ENCODE measurements around the gene NSG2. TPM values are rescaled to one million over a fixed set of nuclear protein-coding genes. Genes with fewer than 3 reads are reported as not detected.

The NSG2 gene
- total and polyA plus RNA-seq, 2 experiments from 2014 or later = 0.33 TPM; not detected in 1

- 96% methylated on average over 2 of the region's 2 CpGs for WGBS (ENCODE audit: low lambda C conversion rate, missing lambda C conversion rate)
- Histone ChIP-seq H3K4me2 (no peak overlapping the region), H3K4me1 (ENCODE audit: insufficient read depth) (no peaks in the 10 kb centered on the region), H3K27me3 (peaks cover 5% of the 10 kb centered on the region), H3K79me2 (no peaks in the 10 kb centered on the region), H4K20me1 (ENCODE audit: insufficient read depth, poor library complexity, severe bottlenecking) (no peaks in the 10 kb centered on the region), H3K27ac (no peak overlapping the region), H3K36me3 (replicated peaks; ENCODE audit: insufficient read depth, low read depth) (no peaks in the 10 kb centered on the region), H3K9me3 (ENCODE audit: low read depth) (no peaks in the 10 kb centered on the region), H3K4me3 (no peak overlapping the region), H2AFZ (no peak overlapping the region), H3K9me2 (replicated peaks; ENCODE audit: insufficient read depth) (no peaks in the 10 kb centered on the region)
- TF ChIP-seq EZH2 (IDR thresholded peaks at IDR 0.05; ENCODE audit: borderline replicate concordance) (no peak), CTCF (IDR thresholded peaks at IDR 0.05; ENCODE audit: poor library complexity) (no peak), EZH2phosphoT487 (IDR thresholded peaks at IDR 0.05; ENCODE audit: low read depth, severe bottlenecking, unreplicated experiment) (no peak)
- no peak for DNase-seq (ENCODE audit: low spot score)
Measured at GRCh38 chr5:174082286-174082685, 36.8 kb downstream of the NSG2 start.

GRCh38 chr5:174083056-174083827 is 37.7 kb downstream of the NSG2 start:
- 89% methylated on average over 12 of the region's 12 CpGs for WGBS (ENCODE audit: low lambda C conversion rate, missing lambda C conversion rate)
- no peaks in the 10 kb centered on the region for H4K20me1 ChIP-seq (ENCODE audit: insufficient read depth, poor library complexity, severe bottlenecking)

GRCh38 chr5:174084691-174085154 is 39.2 kb downstream of the NSG2 start:
- H2AFZ ChIP-seq = no peak overlapping the region
- H3K9me2 ChIP-seq (replicated peaks; ENCODE audit: insufficient read depth) = no peaks in the 10 kb centered on the region
- no peak overlapping the region for H3K4me2 ChIP-seq
- TF ChIP-seq EZH2 (IDR thresholded peaks at IDR 0.05; ENCODE audit: borderline replicate concordance) (no peak), CTCF (IDR thresholded peaks at IDR 0.05; ENCODE audit: poor library complexity) (no peak), EZH2phosphoT487 (IDR thresholded peaks at IDR 0.05; ENCODE audit: low read depth, severe bottlenecking, unreplicated experiment) (no peak)
- no peak overlapping the region for H3K27ac ChIP-seq
- no peak overlapping the region for H3K4me3 ChIP-seq
- WGBS (ENCODE audit: low lambda C conversion rate, missing lambda C conversion rate) = 84% methylated on average over 8 of the region's 8 CpGs
- DNase-seq (ENCODE audit: low spot score) = no peak
- no peaks in the 10 kb centered on the region for H3K79me2 ChIP-seq
- H3K4me1 ChIP-seq (ENCODE audit: insufficient read depth) = no peaks in the 10 kb centered on the region
- no peaks in the 10 kb centered on the region for H4K20me1 ChIP-seq (ENCODE audit: insufficient read depth, poor library complexity, severe bottlenecking)
- H3K9me3 ChIP-seq (ENCODE audit: low read depth) = no peaks in the 10 kb centered on the region
- H3K27me3 ChIP-seq = peaks cover 8% of the 10 kb centered on the region
- no peaks in the 10 kb centered on the region for H3K36me3 ChIP-seq (replicated peaks; ENCODE audit: insufficient read depth, low read depth)

More at GRCh38 chr5:174083056-174083827, 37.7 kb downstream of the NSG2 start:
- H3K9me2 ChIP-seq (replicated peaks; ENCODE audit: insufficient read depth) = no peaks in the 10 kb centered on the region
- H3K9me3 ChIP-seq (ENCODE audit: low read depth) = no peaks in the 10 kb centered on the region
- no peak overlapping the region for H3K27ac ChIP-seq
- no peaks in the 10 kb centered on the region for H3K79me2 ChIP-seq
- H3K4me3 ChIP-seq = no peak overlapping the region
- H3K4me2 ChIP-seq = no peak overlapping the region
- H3K36me3 ChIP-seq (replicated peaks; ENCODE audit: insufficient read depth, low read depth) = no peaks in the 10 kb centered on the region
- no peaks in the 10 kb centered on the region for H3K4me1 ChIP-seq (ENCODE audit: insufficient read depth)
- TF ChIP-seq EZH2phosphoT487 (IDR thresholded peaks at IDR 0.05; ENCODE audit: low read depth, severe bottlenecking, unreplicated experiment) = no peak
- TF ChIP-seq EZH2 (IDR thresholded peaks at IDR 0.05; ENCODE audit: borderline replicate concordance) = no peak
- TF ChIP-seq CTCF (IDR thresholded peaks at IDR 0.05; ENCODE audit: poor library complexity) = no peak
- H3K27me3 ChIP-seq = peaks cover 4% of the 10 kb centered on the region
- H2AFZ ChIP-seq = no peak overlapping the region
- no peak for DNase-seq (ENCODE audit: low spot score)

Measured in hepatocyte (in vitro differentiated cells).